ENCODE measurements around the gene HEXD. TPM values are rescaled to one million over a fixed set of nuclear protein-coding genes. Genes with fewer than 3 reads are reported as not detected.

The HEXD gene
- total and polyA plus RNA-seq, 2 of the 8 experiments (the other 6 are each of a cell fraction or from before 2014, with no cell fraction given), result 20.6 to 21.8 TPM

DNA sequence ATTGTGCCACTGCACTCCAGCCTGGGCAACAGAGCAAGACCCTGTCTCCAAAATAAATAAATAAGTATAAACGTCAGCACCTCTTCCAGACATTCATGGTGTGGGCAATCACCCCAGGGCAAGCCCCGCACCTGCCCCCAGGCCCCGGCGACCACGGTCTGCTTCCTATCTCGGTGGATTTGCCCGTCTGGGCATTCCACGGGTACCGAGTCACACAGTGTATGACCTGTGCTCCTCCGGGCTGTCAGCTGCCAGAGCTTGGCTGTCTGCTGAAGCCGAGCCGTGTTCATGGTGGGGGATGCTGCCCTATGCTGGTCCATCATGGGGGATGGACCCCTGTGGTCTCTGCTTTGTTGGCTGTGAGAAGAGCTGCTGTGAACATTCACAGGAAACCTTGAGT, 17.0 kb downstream of the HEXD start:
- H3K36me3 ChIP-seq (ENCODE audit: control insufficient read depth in 2 of 4, insufficient read depth in 4 of 4, low read length in 3 of 4), result peaks cover 0 to 9% (median 2%) of the 10 kb centered on the region in 4 experiments; a peak in 2 of 8 replicates
- no peak overlapping the region for H3K18ac ChIP-seq (ENCODE audit: extremely low read depth, low read length)
- no peak overlapping the region for H3K4ac ChIP-seq (replicated peaks; ENCODE audit: insufficient read length, low read depth, low read length)
- no peaks in the 10 kb centered on the region for H3K79me1 ChIP-seq (ENCODE audit: low read depth, low read length)
- no peak overlapping the region for H2BK120ac ChIP-seq (replicated peaks; ENCODE audit: low read depth, low read length)
- 82% methylated on average over 8 of the region's 12 CpGs; no CpG with 5 or more reads in 1 of the 2 experiments for WGBS, 2 experiments (ENCODE audit: extremely low coverage in 1 of 2, insufficient coverage in 1 of 2, insufficient read length in 1 of 2, insufficient replicate concordance in 2 of 2, low coverage in 1 of 2, low lambda C conversion rate in 2 of 2, missing lambda C conversion rate in 1 of 2)
- H2AK5ac ChIP-seq (ENCODE audit: low read depth, low read length), result no peak overlapping the region
- no peak overlapping the region for H3K56ac ChIP-seq (replicated peaks; ENCODE audit: insufficient read length, low read depth, low read length)
- no peak overlapping the region for H3K27ac ChIP-seq (ENCODE audit: low read depth, low read length)
- no peak for DNase-seq (ENCODE audit: low read depth in 1 of 2, low spot score in 2 of 2)
- no peak overlapping the region for H3K4me2 ChIP-seq (ENCODE audit: insufficient read depth in 1 of 2, low read depth in 2 of 2, low read length in 2 of 2)
- no peaks in the 10 kb centered on the region for H3K23me2 ChIP-seq (ENCODE audit: low read depth, low read length)
- no peak overlapping the region for H2BK15ac ChIP-seq (ENCODE audit: low read length)
- H4K91ac ChIP-seq (replicated peaks; ENCODE audit: insufficient read length, low read length), result no peak overlapping the region
- no peak overlapping the region for H2BK20ac ChIP-seq (ENCODE audit: low read length)
- no peak overlapping the region for H3K4me3 ChIP-seq (ENCODE audit: extremely low read depth in 1 of 4, insufficient read depth in 2 of 4, low read depth in 3 of 4, low read length in 4 of 4)
- peaks cover 0 to 2% (median under 1%) of the 10 kb centered on the region in 4 experiments; a peak in 2 of 7 replicates for H3K4me1 ChIP-seq (replicated peaks in 1 of 4; ENCODE audit: control insufficient read depth in 3 of 4, insufficient read depth in 4 of 4, low read length in 3 of 4)
- peak overlapping the region; percentile 14; the same call in 1 of the 2 replicates for H4K8ac ChIP-seq (ENCODE audit: extremely low read depth, insufficient read depth, low read length)
- H3K79me2 ChIP-seq (ENCODE audit: control insufficient read depth in 1 of 2, insufficient read depth in 2 of 2, low read length in 2 of 2), result no peaks in the 10 kb centered on the region
- no peak overlapping the region for H2BK12ac ChIP-seq (ENCODE audit: low read depth, low read length)
- H4K5ac ChIP-seq (ENCODE audit: insufficient read length, low read depth, low read length), result no peak overlapping the region
- H2BK5ac ChIP-seq (ENCODE audit: low read depth, low read length), result no peak overlapping the region
- no peak overlapping the region for H3K14ac ChIP-seq (ENCODE audit: insufficient read length)
- no peak for FAIRE-seq
- H3K9ac ChIP-seq (replicated peaks in 1 of 4; ENCODE audit: extremely low read depth in 1 of 4, low read depth in 3 of 4, low read length in 3 of 4), result no peak overlapping the region
- peaks cover 0 to 1% of the 10 kb centered on the region in 2 experiments for H4K20me1 ChIP-seq (replicated peaks in 1 of 2; ENCODE audit: control insufficient read depth in 1 of 2, insufficient read depth in 2 of 2, low read length in 2 of 2)
- ChIA-PET CTCF (ENCODE audit: partially characterized antibody) (interaction anchor here (0.6 to 3.7 kb wide), 2 partner anchors 10 to 47 kb away, joined by 3 to 16 read pairs; no protein-coding TSS in a partner anchor), POLR2A (ENCODE audit: partially characterized antibody) (interaction anchor here (1.1 to 4.0 kb wide), 5 partner anchors 8 to 20 kb away, joined by 3 to 19 read pairs (median 4); no protein-coding TSS in a partner anchor)
- no peak for TF ChIP-seq TEAD4 (IDR thresholded peaks at IDR 0.05; ENCODE audit: low read depth, low read length)
- TF ChIP-seq NANOG (IDR thresholded peaks at IDR 0.05; ENCODE audit: insufficient read depth, low read depth, low read length, poor library complexity, severe bottlenecking), result no peak
- H2AFZ ChIP-seq (ENCODE audit: low read length), result no peak overlapping the region
- H3K27me3 ChIP-seq (replicated peaks in 1 of 4; ENCODE audit: control insufficient read depth in 3 of 4, extremely low read depth in 1 of 4, insufficient read depth in 3 of 4, low read length in 3 of 4), result no peaks in the 10 kb centered on the region
- no peak overlapping the region for H3K23ac ChIP-seq (ENCODE audit: insufficient read length)
- no peaks in the 10 kb centered on the region for H3K9me3 ChIP-seq (ENCODE audit: insufficient read depth in 2 of 2, low read depth in 1 of 2, low read length in 1 of 2)
